ENCODE data around the gene MARCHF9.

- no peak for TF ChIP-seq GATA2 (IDR thresholded peaks at IDR 0.05; ENCODE audit: low read depth, low read length)
- no peak for TF ChIP-seq GATA3 (IDR thresholded peaks at IDR 0.05; ENCODE audit: low read depth, low read length)
Observed at GRCh38 chr12:57772429-57773322, 17.8 kb downstream of the MARCHF9 start, which contains the start of gene EEF1AKMT3.
